GM21390 (cell line): Measurements from ENCODE around the gene LRRTM4.

Experiments used
- ATAC-seq: cut with Tn5 transposase; IDR thresholded peaks from one replicate; pipeline ENCODE4 v1.9.1; 2021; ENCODE audit not compliant: unreplicated experiment

Gene LRRTM4

GRCh38 chr2:77521931-77522470 lies at the start of gene LRRTM4:
LRRTM4 (minus strand) TSS chr2:77522376.
- ATAC-seq: no peak

- no peak for ATAC-seq
Observed at GRCh38 chr2:77571545-77571944, 49.4 kb upstream of the LRRTM4 start.

- ATAC-seq: no peak
Observed at GRCh38 chr2:77567723-77568122, 45.5 kb upstream of the LRRTM4 start.

- ATAC-seq: no peak
Observed at GRCh38 chr2:77566582-77566981, 44.4 kb upstream of the LRRTM4 start.

- ATAC-seq: no peak
Observed at GRCh38 chr2:77566131-77566530, 44.0 kb upstream of the LRRTM4 start.

GRCh38 chr2:77552956-77553355 lies 30.8 kb upstream of the LRRTM4 start:
- no peak for ATAC-seq

GRCh38 chr2:77538031-77538430 lies 15.9 kb upstream of the LRRTM4 start:
- no peak for ATAC-seq

GRCh38 chr2:77522888-77523287 lies 712 bp upstream of the LRRTM4 start:
- no peak for ATAC-seq

GRCh38 chr2:77521548-77521891 lies 656 bp downstream of the LRRTM4 start:
- no peak for ATAC-seq

- no peak for ATAC-seq
Observed at GRCh38 chr2:77520641-77521547, 1.3 kb downstream of the LRRTM4 start.

GRCh38 chr2:77519888-77520506 lies 2.2 kb downstream of the LRRTM4 start:
- ATAC-seq: no peak

GRCh38 chr2:77519164-77519887 lies 2.9 kb downstream of the LRRTM4 start:
- no peak for ATAC-seq

GRCh38 chr2:77518311-77518710 lies 3.9 kb downstream of the LRRTM4 start:
- no peak for ATAC-seq

GRCh38 chr2:77513191-77513590 lies 9.0 kb downstream of the LRRTM4 start:
- no peak for ATAC-seq

GRCh38 chr2:77512507-77512906 lies 9.7 kb downstream of the LRRTM4 start:
- no peak for ATAC-seq

GRCh38 chr2:77508511-77508910 lies 13.7 kb downstream of the LRRTM4 start:
- no peak for ATAC-seq

- ATAC-seq: no peak
Observed at GRCh38 chr2:77507657-77508056, 14.5 kb downstream of the LRRTM4 start.

GRCh38 chr2:77488141-77488540 lies 34.0 kb downstream of the LRRTM4 start:
- ATAC-seq: no peak

GRCh38 chr2:77487074-77487803 lies 34.9 kb downstream of the LRRTM4 start:
- no peak for ATAC-seq

GRCh38 chr2:77484026-77484425 lies 38.1 kb downstream of the LRRTM4 start:
- no peak for ATAC-seq

GRCh38 chr2:77479895-77480294 lies 42.3 kb downstream of the LRRTM4 start:
- ATAC-seq: no peak
